Ovary (tissue), 9 donors: Measurements from ENCODE around the gene RBM47. TPM values are rescaled to one million over a fixed set of nuclear protein-coding genes. Genes with fewer than 3 reads are reported as not detected.

Experiments
- DNase-seq, 5 donors: peaks; one replicate each; pipeline ENCODE4 v3.0.0-alpha.2; 2019 to 2020
- H3K27ac ChIP-seq, 2 donors: fragments of 200-600 bp; one replicate each; pipeline versions ENCODE4 v1.5.1 to v1.8.0; 2019 to 2022
- H3K27me3 ChIP-seq: fragments of 200-600 bp; one replicate; pipeline ENCODE4 v1.8.0; 2022
- H3K36me3 ChIP-seq: fragments of 200-600 bp; sonication (generic); one replicate; pipeline ENCODE4 v1.5.1; 2019
- H3K4me1 ChIP-seq: one replicate; pipeline ENCODE4 v1.8.1; 2013; ENCODE audit warnings: mild to moderate bottlenecking, moderate library complexity; ENCODE audit not compliant: insufficient read depth
- H3K4me3 ChIP-seq: fragments of 200-600 bp; sonication (generic); one replicate; pipeline ENCODE4 v1.5.1; 2017
- H3K9me3 ChIP-seq, 2 donors: fragments of 200-600 bp in 1 of 2; sonication (generic) in 1 of 2; one replicate each; pipeline versions ENCODE4 v1.5.1 to v1.8.1; 2013 to 2019; ENCODE audit warnings: mild to moderate bottlenecking in 1 of 2, moderate library complexity in 1 of 2
- CTCF ChIP-seq, 3 donors: fragments of 450-650 bp in 2 of 3; fragments of 200-600 bp in 1 of 3; IDR thresholded peaks; one replicate each; pipeline versions ENCODE4 v1.5.1 to v1.8.0; 2016 to 2022; ENCODE audit warnings: antibody characterized with exemption in 3 of 3, mild to moderate bottlenecking in 1 of 3
- EP300 ChIP-seq: sonication (generic); formaldehyde crosslinking; IDR thresholded peaks from one replicate; pipeline ENCODE4 v1.6.1; 2017; ENCODE audit warnings: antibody characterized with exemption
- POLR2A ChIP-seq: fragments of 450-650 bp; IDR thresholded peaks from one replicate; pipeline ENCODE4 v1.6.1; 2017; ENCODE audit warnings: antibody characterized with exemption, mild to moderate bottlenecking, moderate library complexity
- WGBS, 3 donors: extraction: QIAGEN DNeasy Blood & Tissue Kit in 1 of 3; methylation state at CpG; one replicate each; pipeline versions ENCODE4 v1.1.5 to v1.1.7; 2013 to 2017; 5-methylcytosine and 5-hydroxymethylcytosine counted together
- intact Hi-C, 4 donors: fragments of 100-400 bp; cut with DNase I; formaldehyde crosslinking; loops; one replicate each; pipeline versions ENCODE4 v1.11.0 to v1.15.1; 2022 to 2023
- polyA plus RNA-seq, 2 donors: library from polyadenylated mRNA; stranded (reverse); fragments of 200-250 nt in 1 of 2; fragments of 350-450 nt in 1 of 2; fragmentation: Illumina TruSeq in 1 of 2; extraction: RNeasy Lipid Tissue Mini Kit (QIAGEN cat#74804) in 1 of 2; gene quantifications; one replicate each; pipeline ENCODE4 v1.2.3, GENCODE V29; 2013 to 2014
- total RNA-seq, 7 donors: library from RNA; depleted of rRNA in 2 of 7; stranded (reverse); fragments of >200 nt in 2 of 7; fragmentation: NEBNext Ultra II Directional in 3 of 7; extraction: Animal tissue kit (Norgen Biotek cat#: 25700) in 3 of 7; gene quantifications; one replicate each; pipeline versions ENCODE4 v1.1.0 to v1.2.4, GENCODE V29; 2016 to 2023
- donor health status: DM: no; HTN: no; CAD: no; lungs with moderate emphysema.
- donor health status: DM: no; HTN: no; CAD: no.
- donor health status: Bipolar disorder and iron deficiency.
- donor health status: DM: yes; HTN: yes; CAD: no.
- donor health status: DM: no; HTN: no; CAD: no.
- donor health status: DM: yes; HTN: yes; CAD: no.

RBM47 gene
- total and polyA plus RNA-seq, 9 donors, result 2.7 to 92.8 (median 10.3) TPM

DNA sequence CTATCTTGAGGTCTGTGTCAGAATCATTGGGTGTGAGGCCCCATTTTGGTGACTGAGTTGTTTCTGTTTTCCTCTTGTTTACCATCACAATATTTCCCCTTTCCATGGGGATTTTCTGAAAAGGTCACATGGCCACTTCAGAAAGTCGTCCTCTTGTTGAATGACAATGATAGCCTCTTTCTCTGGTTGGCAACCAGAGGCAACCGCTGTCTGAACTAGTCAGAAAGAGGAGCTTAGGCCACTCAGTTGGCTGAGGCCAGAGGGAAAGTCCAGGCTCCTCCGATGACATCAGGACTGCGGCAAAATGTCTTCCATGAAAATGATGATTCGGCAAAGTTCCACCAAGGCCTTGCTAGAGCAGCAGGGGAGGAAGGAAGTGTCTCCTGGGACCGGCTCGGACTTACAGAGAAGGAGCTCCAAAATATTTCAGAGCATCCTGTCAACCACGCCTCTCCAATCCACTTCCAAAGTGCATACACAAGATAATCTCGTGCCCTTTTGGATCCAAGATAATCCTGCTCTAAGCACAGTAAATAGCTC is 19.1 kb upstream of the RBM47 start:
- no peak for TF ChIP-seq POLR2A
- no peak for TF ChIP-seq EP300
- TF ChIP-seq CTCF (IDR thresholded peaks at IDR 0.05), result no peak
- no peaks in the 10 kb centered on the region for H3K4me1 ChIP-seq
- WGBS, 3 donors, result 79 to 86% (median 86%) methylated on average over 9 of the region's 9 CpGs
- H3K9me3 ChIP-seq, result no peaks in the 10 kb centered on the region
- H3K27me3 ChIP-seq, result no peaks in the 10 kb centered on the region
- intact Hi-C loops, result no loop called here
- H3K27ac ChIP-seq, result no peak overlapping the region
- DNase-seq, result no peak
- H3K36me3 ChIP-seq, result no peaks in the 10 kb centered on the region
- no peak overlapping the region for H3K4me3 ChIP-seq

- DNase-seq, result no peak
- H3K9me3 ChIP-seq, result no peaks in the 10 kb centered on the region
- no peak overlapping the region for H3K4me3 ChIP-seq
- H3K27ac ChIP-seq, result no peak overlapping the region
- no peak for TF ChIP-seq POLR2A
- TF ChIP-seq EP300, result no peak
- TF ChIP-seq CTCF (IDR thresholded peaks at IDR 0.05), result no peak
- H3K27me3 ChIP-seq, result no peaks in the 10 kb centered on the region
- intact Hi-C loops, result no loop called here
- H3K36me3 ChIP-seq, result no peaks in the 10 kb centered on the region
- H3K4me1 ChIP-seq, result no peaks in the 10 kb centered on the region
Observed at GRCh38 chr4:40648131-40648530, 18.5 kb upstream of the RBM47 start.

GRCh38 chr4:40645586-40645985 is 15.9 kb upstream of the RBM47 start:
- Histone ChIP-seq H3K9me3 (no peaks in the 10 kb centered on the region), H3K27me3 (no peaks in the 10 kb centered on the region), H3K4me1 (no peaks in the 10 kb centered on the region), H3K27ac (no peak overlapping the region), H3K4me3 (no peak overlapping the region), H3K36me3 (no peaks in the 10 kb centered on the region)
- intact Hi-C loops, result no loop called here
- TF ChIP-seq CTCF (IDR thresholded peaks at IDR 0.05) (no peak), POLR2A (no peak), EP300 (no peak)
- DNase-seq, result no peak

GRCh38 chr4:40632080-40632479 is 2.4 kb upstream of the RBM47 start:
- WGBS, 3 donors, result 73 to 75% (median 73%) methylated on average over 5 of the region's 5 CpGs

More at GRCh38 chr4:40632080-40632479, 2.4 kb upstream of the RBM47 start:
- no peak for TF ChIP-seq EP300
- TF ChIP-seq CTCF (IDR thresholded peaks at IDR 0.05), result no peak
- TF ChIP-seq POLR2A, result no peak
- intact Hi-C loops, result no loop called here
- Histone ChIP-seq H3K4me3 (no peak overlapping the region), H3K4me1 (peaks cover 2% of the 10 kb centered on the region), H3K27me3 (no peaks in the 10 kb centered on the region), H3K27ac (no peak overlapping the region), H3K9me3 (no peaks in the 10 kb centered on the region), H3K36me3 (no peaks in the 10 kb centered on the region)
- peak in 1 of 5 donors; percentile 23 for DNase-seq
